22Rv1 (cell line): ENCODE results near the gene ARHGDIA.

Experiments used
- ZFX ChIP-seq: fragments of 450-650 bp; IDR thresholded peaks from 2 replicates; pipeline ENCODE4 v1.6.1; 2017; ENCODE audit warnings: antibody characterized with exemption, borderline replicate concordance
- TF ChIP-seq, protein P1 (sequence below): fragments of 450-650 bp; IDR thresholded peaks from 2 replicates; pipeline ENCODE4 v1.5.1; 2017; ENCODE audit warnings: mild to moderate bottlenecking

DNA sequence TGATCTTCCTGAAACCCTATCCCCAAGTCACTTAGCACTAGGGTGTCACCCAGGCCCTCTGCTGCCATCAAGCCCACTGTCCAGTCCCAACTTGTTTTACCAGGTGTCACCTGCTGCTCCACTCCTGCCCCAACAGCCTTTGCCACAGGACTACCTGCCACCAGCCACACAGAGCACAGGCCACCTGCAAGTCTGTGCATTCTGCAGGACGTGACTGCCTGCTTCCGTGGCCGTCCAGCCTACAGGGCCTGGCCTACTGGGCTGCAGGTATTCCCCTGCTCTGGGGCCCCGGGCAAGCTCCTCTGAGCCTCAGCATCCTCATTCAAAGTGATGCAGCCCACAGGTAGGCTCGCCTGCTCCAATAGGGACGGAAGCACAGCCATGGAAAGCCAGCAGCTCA is 41.3 kb downstream of the ARHGDIA start:
- TF ChIP-seq, protein P1, sequence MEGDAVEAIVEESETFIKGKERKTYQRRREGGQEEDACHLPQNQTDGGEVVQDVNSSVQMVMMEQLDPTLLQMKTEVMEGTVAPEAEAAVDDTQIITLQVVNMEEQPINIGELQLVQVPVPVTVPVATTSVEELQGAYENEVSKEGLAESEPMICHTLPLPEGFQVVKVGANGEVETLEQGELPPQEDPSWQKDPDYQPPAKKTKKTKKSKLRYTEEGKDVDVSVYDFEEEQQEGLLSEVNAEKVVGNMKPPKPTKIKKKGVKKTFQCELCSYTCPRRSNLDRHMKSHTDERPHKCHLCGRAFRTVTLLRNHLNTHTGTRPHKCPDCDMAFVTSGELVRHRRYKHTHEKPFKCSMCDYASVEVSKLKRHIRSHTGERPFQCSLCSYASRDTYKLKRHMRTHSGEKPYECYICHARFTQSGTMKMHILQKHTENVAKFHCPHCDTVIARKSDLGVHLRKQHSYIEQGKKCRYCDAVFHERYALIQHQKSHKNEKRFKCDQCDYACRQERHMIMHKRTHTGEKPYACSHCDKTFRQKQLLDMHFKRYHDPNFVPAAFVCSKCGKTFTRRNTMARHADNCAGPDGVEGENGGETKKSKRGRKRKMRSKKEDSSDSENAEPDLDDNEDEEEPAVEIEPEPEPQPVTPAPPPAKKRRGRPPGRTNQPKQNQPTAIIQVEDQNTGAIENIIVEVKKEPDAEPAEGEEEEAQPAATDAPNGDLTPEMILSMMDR: no peak
- no peak for TF ChIP-seq ZFX
